ENCODE results near the gene ABCF2.

ABCF2 gene

GRCh38 chr7:151242159-151243044 is 15.4 kb upstream of the ABCF2 start:
- peaks cover 5% of the 10 kb centered on the region; the same call in 1 of the 2 replicates for H3K36me3 ChIP-seq (ENCODE audit: control insufficient read depth, insufficient read depth, low read length)
- DNase-seq (ENCODE audit: low read depth, low spot score) = no peak
- no peaks in the 10 kb centered on the region for H3K9me3 ChIP-seq (ENCODE audit: control insufficient read depth, insufficient read depth, low read length)
- WGBS (ENCODE audit: insufficient coverage, insufficient read length) = no CpG with 5 or more reads among the region's 20 CpGs
- no peak overlapping the region for H3K27ac ChIP-seq (ENCODE audit: low read length)
- H3K4me3 ChIP-seq (ENCODE audit: low read length) = no peak overlapping the region
- peaks cover 13% of the 10 kb centered on the region; the same call in 1 of the 2 replicates for H3K27me3 ChIP-seq (ENCODE audit: control insufficient read depth, insufficient read depth, low read length)
- H3K4me1 ChIP-seq (ENCODE audit: control insufficient read depth, insufficient read depth, low read length) = peaks cover 2% of the 10 kb centered on the region

GRCh38 chr7:151241755-151242096 is 14.7 kb upstream of the ABCF2 start:
- no CpG with 5 or more reads among the region's 9 CpGs for WGBS (ENCODE audit: insufficient coverage, insufficient read length)
- Histone ChIP-seq H3K4me3 (ENCODE audit: low read length) (no peak overlapping the region), H3K27me3 (ENCODE audit: control insufficient read depth, insufficient read depth, low read length) (peaks cover 7% of the 10 kb centered on the region; the same call in 1 of the 2 replicates), H3K4me1 (ENCODE audit: control insufficient read depth, insufficient read depth, low read length) (peaks cover 2% of the 10 kb centered on the region), H3K9me3 (ENCODE audit: control insufficient read depth, insufficient read depth, low read length) (no peaks in the 10 kb centered on the region), H3K36me3 (ENCODE audit: control insufficient read depth, insufficient read depth, low read length) (peaks cover 8% of the 10 kb centered on the region), H3K27ac (ENCODE audit: low read length) (no peak overlapping the region)
- DNase-seq (ENCODE audit: low read depth, low spot score) = no peak

DNA sequence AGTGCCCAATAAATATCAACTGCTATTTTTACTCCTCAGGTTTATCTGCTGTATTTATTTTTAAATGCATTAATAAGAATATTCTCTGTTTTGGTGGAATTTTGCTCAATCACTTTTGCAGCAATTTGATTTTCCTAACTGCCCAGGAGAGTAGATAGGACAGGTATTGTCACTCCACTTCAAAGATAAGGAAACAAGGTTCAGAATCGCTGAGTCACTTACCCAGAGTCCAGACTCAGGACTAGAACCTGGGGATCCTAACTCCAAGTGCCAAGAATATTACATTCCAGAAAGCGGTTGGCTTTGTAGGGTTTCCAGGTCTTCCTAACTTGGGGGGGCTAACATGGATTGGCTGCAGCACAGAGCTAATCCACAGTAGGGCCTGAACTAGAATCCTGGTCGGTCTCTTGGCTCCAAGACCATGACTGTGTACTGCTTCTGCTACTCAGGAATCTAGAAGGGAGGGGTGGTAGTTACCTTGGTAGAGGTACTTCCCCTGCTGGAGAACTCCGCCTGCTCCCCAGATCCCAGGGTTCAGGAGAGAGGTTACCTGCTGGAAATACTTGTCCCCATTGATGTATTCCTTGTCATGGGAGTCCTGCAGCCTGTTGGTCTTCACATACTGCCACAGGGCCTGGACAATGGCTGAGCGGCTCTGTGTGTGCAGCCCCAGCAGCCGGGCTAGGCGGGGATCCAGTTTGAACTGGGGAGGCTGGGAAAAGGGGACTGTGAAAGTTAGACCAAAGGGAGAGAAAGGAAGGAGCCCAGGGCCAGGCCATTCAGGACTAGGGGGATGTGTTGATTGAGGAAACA is 14.1 kb upstream of the ABCF2 start:
- H3K9me3 ChIP-seq (ENCODE audit: control insufficient read depth, insufficient read depth, low read length) = no peaks in the 10 kb centered on the region
- peaks cover 2% of the 10 kb centered on the region for H3K4me1 ChIP-seq (ENCODE audit: control insufficient read depth, insufficient read depth, low read length)
- H3K36me3 ChIP-seq (ENCODE audit: control insufficient read depth, insufficient read depth, low read length) = peaks cover 12% of the 10 kb centered on the region
- WGBS (ENCODE audit: insufficient coverage, insufficient read length) = no CpG with 5 or more reads among the region's 7 CpGs
- H3K4me3 ChIP-seq (ENCODE audit: low read length) = no peak overlapping the region
- H3K27ac ChIP-seq (ENCODE audit: low read length) = no peak overlapping the region
- no peak for DNase-seq (ENCODE audit: low read depth, low spot score)
- peaks cover 3% of the 10 kb centered on the region; the same call in 1 of the 2 replicates for H3K27me3 ChIP-seq (ENCODE audit: control insufficient read depth, insufficient read depth, low read length)

DNA sequence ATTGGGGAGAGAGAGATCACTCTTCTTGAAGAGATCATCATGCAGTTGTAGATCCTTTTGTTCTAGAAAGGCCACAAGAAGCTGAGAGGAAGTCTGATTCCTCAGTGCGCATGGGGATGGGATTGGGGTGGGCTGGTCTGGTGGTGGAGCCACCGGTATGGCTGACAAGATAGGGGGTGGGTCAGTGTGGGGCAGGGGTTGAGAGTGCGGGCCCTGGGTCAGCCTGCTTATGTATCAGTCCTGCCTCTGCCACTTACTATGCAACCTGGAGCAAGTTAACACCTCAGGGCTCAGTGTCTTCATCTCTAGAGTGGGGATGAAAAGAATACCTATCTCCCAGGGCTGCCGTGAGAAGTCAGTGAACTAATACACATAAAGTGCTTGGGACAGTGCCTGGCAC is 13.5 kb upstream of the ABCF2 start:
- H3K36me3 ChIP-seq (ENCODE audit: control insufficient read depth, insufficient read depth, low read length) = peaks cover 12% of the 10 kb centered on the region
- no peak overlapping the region for H3K4me3 ChIP-seq (ENCODE audit: low read length)
- no CpG with 5 or more reads among the region's 4 CpGs for WGBS (ENCODE audit: insufficient coverage, insufficient read length)
- H3K4me1 ChIP-seq (ENCODE audit: control insufficient read depth, insufficient read depth, low read length) = peaks cover 2% of the 10 kb centered on the region
- no peak for DNase-seq (ENCODE audit: low read depth, low spot score)
- H3K9me3 ChIP-seq (ENCODE audit: control insufficient read depth, insufficient read depth, low read length) = no peaks in the 10 kb centered on the region
- H3K27ac ChIP-seq (ENCODE audit: low read length) = no peak overlapping the region
- H3K27me3 ChIP-seq (ENCODE audit: control insufficient read depth, insufficient read depth, low read length) = no peaks in the 10 kb centered on the region

GRCh38 chr7:151239837-151240459 is 12.9 kb upstream of the ABCF2 start:
- Histone ChIP-seq H3K4me3 (ENCODE audit: low read length) (no peak overlapping the region), H3K27ac (ENCODE audit: low read length) (no peak overlapping the region), H3K9me3 (ENCODE audit: control insufficient read depth, insufficient read depth, low read length) (no peaks in the 10 kb centered on the region), H3K4me1 (ENCODE audit: control insufficient read depth, insufficient read depth, low read length) (peaks cover 2% of the 10 kb centered on the region), H3K36me3 (ENCODE audit: control insufficient read depth, insufficient read depth, low read length) (peaks cover 18% of the 10 kb centered on the region), H3K27me3 (ENCODE audit: control insufficient read depth, insufficient read depth, low read length) (no peaks in the 10 kb centered on the region)
- no peak for DNase-seq (ENCODE audit: low read depth, low spot score)
- WGBS (ENCODE audit: insufficient coverage, insufficient read length) = no CpG with 5 or more reads among the region's 11 CpGs

GRCh38 chr7:151238924-151239836 is 12.2 kb upstream of the ABCF2 start:
- Histone ChIP-seq H3K27me3 (ENCODE audit: control insufficient read depth, insufficient read depth, low read length) (no peaks in the 10 kb centered on the region), H3K27ac (ENCODE audit: low read length) (no peak overlapping the region), H3K4me1 (ENCODE audit: control insufficient read depth, insufficient read depth, low read length) (peaks cover 2% of the 10 kb centered on the region), H3K9me3 (ENCODE audit: control insufficient read depth, insufficient read depth, low read length) (no peaks in the 10 kb centered on the region), H3K4me3 (ENCODE audit: low read length) (no peak overlapping the region), H3K36me3 (ENCODE audit: control insufficient read depth, insufficient read depth, low read length) (peaks cover 19% of the 10 kb centered on the region)
- WGBS (ENCODE audit: insufficient coverage, insufficient read length) = no CpG with 5 or more reads among the region's 25 CpGs
- DNase-seq (ENCODE audit: low read depth, low spot score) = no peak

- DNase-seq (ENCODE audit: low read depth, low spot score) = no peak
- H3K4me3 ChIP-seq (ENCODE audit: low read length) = no peak overlapping the region
- no CpG with 5 or more reads among the region's 17 CpGs for WGBS (ENCODE audit: insufficient coverage, insufficient read length)
- H3K27ac ChIP-seq (ENCODE audit: low read length) = no peak overlapping the region
- H3K27me3 ChIP-seq (ENCODE audit: control insufficient read depth, insufficient read depth, low read length) = no peaks in the 10 kb centered on the region
- peaks cover 19% of the 10 kb centered on the region for H3K36me3 ChIP-seq (ENCODE audit: control insufficient read depth, insufficient read depth, low read length)
- H3K9me3 ChIP-seq (ENCODE audit: control insufficient read depth, insufficient read depth, low read length) = no peaks in the 10 kb centered on the region
- H3K4me1 ChIP-seq (ENCODE audit: control insufficient read depth, insufficient read depth, low read length) = 0 out of 2 replicates have a peak, but pooled peaks cover 1% of the 10 kb centered on the region
Observed at GRCh38 chr7:151238190-151238810, 11.3 kb upstream of the ABCF2 start.

DNA sequence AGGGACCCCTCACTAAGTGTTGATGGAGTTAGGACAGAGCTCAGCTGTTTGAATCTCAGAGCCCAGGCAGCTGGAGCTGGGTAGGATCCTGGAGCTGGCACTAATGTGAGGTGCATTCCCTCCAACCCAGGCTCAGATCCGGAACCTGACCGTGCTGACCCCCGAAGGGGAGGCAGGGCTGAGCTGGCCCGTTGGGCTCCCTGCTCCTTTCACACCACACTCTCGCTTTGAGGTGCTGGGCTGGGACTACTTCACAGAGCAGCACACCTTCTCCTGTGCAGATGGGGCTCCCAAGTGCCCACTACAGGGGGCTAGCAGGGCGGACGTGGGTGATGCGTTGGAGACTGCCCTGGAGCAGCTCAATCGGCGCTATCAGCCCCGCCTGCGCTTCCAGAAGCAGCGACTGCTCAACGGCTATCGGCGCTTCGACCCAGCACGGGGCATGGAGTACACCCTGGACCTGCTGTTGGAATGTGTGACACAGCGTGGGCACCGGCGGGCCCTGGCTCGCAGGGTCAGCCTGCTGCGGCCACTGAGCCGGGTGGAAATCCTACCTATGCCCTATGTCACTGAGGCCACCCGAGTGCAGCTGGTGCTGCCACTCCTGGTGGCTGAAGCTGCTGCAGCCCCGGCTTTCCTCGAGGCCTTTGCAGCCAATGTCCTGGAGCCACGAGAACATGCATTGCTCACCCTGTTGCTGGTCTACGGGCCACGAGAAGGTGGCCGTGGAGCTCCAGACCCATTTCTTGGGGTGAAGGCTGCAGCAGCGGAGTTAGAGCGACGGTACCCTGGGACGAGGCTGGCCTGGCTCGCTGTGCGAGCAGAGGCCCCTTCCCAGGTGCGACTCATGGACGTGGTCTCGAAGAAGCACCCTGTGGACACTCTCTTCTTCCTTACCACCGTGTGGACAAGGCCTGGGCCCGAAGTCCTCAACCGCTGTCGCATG is 10.5 kb upstream of the ABCF2 start:
- no peak overlapping the region for H3K27ac ChIP-seq (ENCODE audit: low read length)
- peaks cover 19% of the 10 kb centered on the region for H3K36me3 ChIP-seq (ENCODE audit: control insufficient read depth, insufficient read depth, low read length)
- no peaks in the 10 kb centered on the region for H3K9me3 ChIP-seq (ENCODE audit: control insufficient read depth, insufficient read depth, low read length)
- no peak overlapping the region for H3K4me3 ChIP-seq (ENCODE audit: low read length)
- no CpG with 5 or more reads among the region's 44 CpGs for WGBS (ENCODE audit: insufficient coverage, insufficient read length)
- no peak for DNase-seq (ENCODE audit: low read depth, low spot score)
- H3K27me3 ChIP-seq (ENCODE audit: control insufficient read depth, insufficient read depth, low read length) = no peaks in the 10 kb centered on the region
- H3K4me1 ChIP-seq (ENCODE audit: control insufficient read depth, insufficient read depth, low read length) = 0 out of 2 replicates have a peak, but pooled peaks cover 2% of the 10 kb centered on the region

- Histone ChIP-seq H3K9me3 (ENCODE audit: control insufficient read depth, insufficient read depth, low read length) (no peaks in the 10 kb centered on the region), H3K4me1 (ENCODE audit: control insufficient read depth, insufficient read depth, low read length) (0 out of 2 replicates have a peak, but pooled peaks cover 2% of the 10 kb centered on the region), H3K4me3 (ENCODE audit: low read length) (no peak overlapping the region), H3K27ac (ENCODE audit: low read length) (no peak overlapping the region), H3K36me3 (ENCODE audit: control insufficient read depth, insufficient read depth, low read length) (peaks cover 19% of the 10 kb centered on the region), H3K27me3 (ENCODE audit: control insufficient read depth, insufficient read depth, low read length) (no peaks in the 10 kb centered on the region)
- WGBS (ENCODE audit: insufficient coverage, insufficient read length) = no CpG with 5 or more reads among the region's 13 CpGs
- no peak for DNase-seq (ENCODE audit: low read depth, low spot score)
Observed at GRCh38 chr7:151236406-151236805, 9.4 kb upstream of the ABCF2 start.

Measured in iPS DF 6.9 (cell line).